HEK293T (cell line): Measurements from ENCODE around the gene LRRC4B.

Experiments used
- ARNT ChIP-seq: fragments of 450-650 bp; IDR thresholded peaks from 2 replicates; pipeline ENCODE4 v1.6.1; 2017; ENCODE audit warnings: mild to moderate bottlenecking
- CTBP1 ChIP-seq: fragments of 450-650 bp; IDR thresholded peaks from 2 replicates; pipeline ENCODE4 v1.6.1; 2016; ENCODE audit warnings: borderline replicate concordance
- FOXM1 ChIP-seq: fragments of 450-650 bp; IDR thresholded peaks from 2 replicates; pipeline ENCODE4 v1.6.1; 2017; ENCODE audit warnings: mild to moderate bottlenecking, borderline replicate concordance
- NFRKB ChIP-seq: fragments of 450-650 bp; IDR thresholded peaks from 2 replicates; pipeline ENCODE4 v1.6.1; 2016; ENCODE audit warnings: mild to moderate bottlenecking, moderate library complexity
- SUZ12 ChIP-seq: fragments of 450-650 bp; IDR thresholded peaks from 2 replicates; pipeline ENCODE4 v1.6.1; 2016; ENCODE audit warnings: mild to moderate bottlenecking

- TF ChIP-seq NFRKB (no peak), ARNT (no peak), FOXM1 (no peak), SUZ12 (no peak), CTBP1 (no peak)
Observed at GRCh38 chr19:50510121-50510670, 58.0 kb downstream of the LRRC4B start.
